K562 (cell line): ENCODE data around the gene HYOU1. TPM values are rescaled to one million over a fixed set of nuclear protein-coding genes. Genes with fewer than 3 reads are reported as not detected.

ENCODE experiments used
- ATAC-seq: fragments of 200-7000 bp; cut with Tn5 transposase; 3 replicates; pipeline ENCODE4 v1.9.1; 2020; ENCODE audit warnings: moderate library complexity
- BruUV-seq: library from RNA; stranded (reverse); fragments of 400-500 nt; replicated peaks from 2 replicates; lab custom pipeline; 2021; lab: Mats Ljungman, UMichigan
- CTCF ChIA-PET: fragments of 300-600 bp; formaldehyde crosslinking; extraction: SDS; loops from one replicate; lab custom pipeline; 2021; ENCODE audit warnings: low intra/inter-chr PET ratio; lab: Yijun Ruan, JAX
- POLR2A ChIA-PET: fragments of 300-600, 350-650 bp; sonication (Branson Sonifier 250); formaldehyde crosslinking; extraction: SDS; loops from one replicate; lab custom pipeline; 2021; ENCODE audit warnings: antibody characterized with exemption, inconsistent platforms; lab: Yijun Ruan, JAX
- DNase-seq, 4 experiments: peaks; one replicate each; pipeline versions ENCODE4 v3.0.0 to v3.0.0-alpha.2; 2011 to 2018; ENCODE audit warnings: low spot score in 3 of 4, mixed read lengths in 3 of 4; ENCODE audit errors: extremely low read depth in 1 of 4
- FAIRE-seq: peaks from 2 replicates; lab custom pipeline; 2011; peaks lifted over from hg19 to GRCh38; lab: Jason Lieb, UNC
- H2AFZ ChIP-seq: 2 replicates; pipeline ENCODE4 v1.6.0; 2011; ENCODE audit warnings: low read depth, low read length, control low read depth, inconsistent platforms
- H3K27ac ChIP-seq: fragments of 200-600 bp; 3 replicates; pipeline ENCODE4 v1.8.0; 2011; ENCODE audit warnings: low read depth, mild to moderate bottlenecking, control low read depth, inconsistent platforms, low read length, moderate library complexity, mixed read lengths; ENCODE audit errors: extremely low read depth
- H3K27me3 ChIP-seq, 2 experiments: fragments of 300-600 bp in 1 of 2; 2 replicates in 1 of 2; 3 replicates in 1 of 2; pipeline versions ENCODE4 v1.6.0 to v1.8.0; 2011; ENCODE audit warnings: inconsistent platforms in 2 of 2, low read length in 2 of 2, mild to moderate bottlenecking in 1 of 2, mixed read lengths in 1 of 2, moderate library complexity in 1 of 2; ENCODE audit not compliant: control insufficient read depth in 2 of 2, insufficient read depth in 2 of 2
- H3K36me3 ChIP-seq: fragments of 300-600 bp; 3 replicates; pipeline ENCODE4 v1.8.0; 2011; ENCODE audit warnings: mild to moderate bottlenecking, low read length, inconsistent platforms; ENCODE audit not compliant: control insufficient read depth, insufficient read depth
- H3K4me1 ChIP-seq, 2 experiments: fragments of 200-600 bp in 1 of 2; replicated peaks in 1 of 2; 2 replicates in 1 of 2; 3 replicates in 1 of 2; pipeline versions ENCODE4 v1.5.1 to v1.8.0; 2011; ENCODE audit warnings: inconsistent platforms in 2 of 2, low read length in 2 of 2, mild to moderate bottlenecking in 1 of 2, mixed read lengths in 1 of 2, moderate library complexity in 1 of 2; ENCODE audit not compliant: control insufficient read depth in 2 of 2, insufficient read depth in 2 of 2
- H3K4me2 ChIP-seq: 2 replicates; pipeline ENCODE4 v1.6.1; 2011; ENCODE audit warnings: low read length, control low read depth, inconsistent platforms, mixed read lengths; ENCODE audit not compliant: insufficient read depth
- H3K4me3 ChIP-seq: fragments of 200-600 bp; sonication (generic), shearing (Covaris generic); 2 replicates; pipeline ENCODE4 v1.5.1; 2016; ENCODE audit warnings: control low read depth, inconsistent platforms
- H3K79me2 ChIP-seq: fragments of 200-600 bp; 3 replicates; pipeline ENCODE4 v1.8.0; 2011; ENCODE audit warnings: low read length, inconsistent platforms; ENCODE audit not compliant: control insufficient read depth, insufficient read depth
- H3K9ac ChIP-seq, 2 experiments: 2 replicates each; pipeline versions ENCODE4 v1.6.0 to v1.6.1; 2011; ENCODE audit warnings: low read depth in 2 of 2, low read length in 2 of 2, control low read depth in 1 of 2, inconsistent platforms in 1 of 2, mild to moderate bottlenecking in 1 of 2, mixed read lengths in 1 of 2; ENCODE audit not compliant: insufficient read depth in 1 of 2
- H3K9me1 ChIP-seq: one replicate; pipeline ENCODE4 v1.6.0; 2011; ENCODE audit warnings: inconsistent platforms, mild to moderate bottlenecking, low read length, moderate library complexity; ENCODE audit not compliant: control insufficient read depth, insufficient read depth
- H3K9me3 ChIP-seq: replicated peaks from 2 replicates; pipeline ENCODE4 v1.5.1; 2011; ENCODE audit warnings: low read depth, low read length, inconsistent platforms; ENCODE audit not compliant: control insufficient read depth, insufficient read depth
- H4K20me1 ChIP-seq: replicated peaks from 2 replicates; pipeline ENCODE4 v1.6.1; 2011; ENCODE audit warnings: low read length, inconsistent platforms, mixed read lengths; ENCODE audit not compliant: control insufficient read depth, insufficient read depth
- ID3 ChIP-seq, 2 experiments: fragments of 250-450 bp in 1 of 2; fragments of 450-650 bp in 1 of 2; sonication (Bioruptor Pico) in 1 of 2; IDR thresholded peaks; 2 replicates each; pipeline versions ENCODE4 v1.6.1 to v1.8.0; 2016 to 2021; ENCODE audit warnings: mild to moderate bottlenecking in 2 of 2, moderate library complexity in 2 of 2, missing compliant biosample characterization in 1 of 2, missing genetic modification characterization in 1 of 2
- MCM5 ChIP-seq: fragments of 450-650 bp; IDR thresholded peaks from 2 replicates; pipeline ENCODE4 v1.6.1; 2016; ENCODE audit warnings: low read depth
- TEAD1 ChIP-seq, 2 experiments: fragments of 450-650 bp in 1 of 2; sonication (generic) in 1 of 2; formaldehyde crosslinking; IDR thresholded peaks; 2 replicates each; pipeline versions ENCODE4 v1.4.0 to v1.8.0; 2020 to 2022; ENCODE audit warnings: mild to moderate bottlenecking in 2 of 2, missing genetic modification reagents in 1 of 2
- ZFP36 ChIP-seq: fragments of 150-350 bp; IDR thresholded peaks from 2 replicates; pipeline ENCODE4 v1.6.1; 2018; ENCODE audit warnings: low read length, low read depth; ENCODE audit not compliant: partially characterized antibody
- ZNF316 ChIP-seq: fragments of 450-650 bp; IDR thresholded peaks from 2 replicates; pipeline ENCODE4 v1.6.1; 2016
- ZNF561 ChIP-seq: fragments of 450-650 bp; formaldehyde crosslinking; conservative IDR thresholded peaks from 2 replicates; pipeline ENCODE4 v1.4.0; 2020; ENCODE audit warnings: mild to moderate bottlenecking, moderate library complexity
- ZNF592 ChIP-seq: fragments of 450-650 bp; IDR thresholded peaks from 2 replicates; pipeline ENCODE4 v1.6.1; 2017; ENCODE audit warnings: antibody characterized with exemption, mild to moderate bottlenecking
- WGBS: fragments of 100-300 bp; shearing (Covaris generic); methylation state at CpG from one replicate; pipeline ENCODE4 v1.1.6; 2016; ENCODE audit warnings: low coverage, mixed read lengths; ENCODE audit not compliant: insufficient coverage; ENCODE audit errors: missing lambda C conversion rate; 5-methylcytosine and 5-hydroxymethylcytosine counted together
- in situ Hi-C: fragments of 300-500 bp; cut with MboI; formaldehyde crosslinking; loops from 4 replicates; pipeline ENCODE4 v1.15.0; 2018; ENCODE audit warnings: inconsistent platforms, mixed read lengths
- intact Hi-C: fragments of 100-400 bp; cut with micrococcal nuclease; formaldehyde crosslinking; loops from 2 replicates; pipeline ENCODE4 v1.14.2; 2022
- polyA plus RNA-seq, 8 experiments: library from polyadenylated mRNA; depleted of rRNA in 4 of 8; stranded (reverse) in 5 of 8; unstranded in 3 of 8; fragments of >200 nt; fragmentation: Nextera tagmentation in 2 of 8; fragmentation: Illumina TruSeq in 1 of 8; extraction: Ambion mirVana in 2 of 8; extraction: Trizol in 1 of 8; gene quantifications; 2 replicates each; pipeline versions ENCODE4 v1.2.1 to v1.2.3, GENCODE V29; 2011 to 2014; ENCODE audit warnings: inconsistent platforms in 1 of 8, missing spikeins in 1 of 8
- total RNA-seq, 7 experiments: library from RNA; depleted of rRNA in 6 of 7; stranded (reverse); fragments of >200 nt in 6 of 7; fragmentation: Illumina TruSeq in 2 of 7; extraction: Trizol in 2 of 7; gene quantifications; 2 replicates each; pipeline versions ENCODE4 v1.2.1 to v1.2.3, GENCODE V29; 2011 to 2021; ENCODE audit warnings: low replicate concordance in 1 of 7
- TF ChIP-seq, protein P1 (sequence below): sonication (generic); formaldehyde crosslinking; IDR thresholded peaks from 2 replicates; pipeline ENCODE4 v1.8.0; 2022; ENCODE audit warnings: mild to moderate bottlenecking, low read depth, missing genetic modification reagents

The HYOU1 gene
- total and polyA plus RNA-seq, 9 of the 15 experiments (the other 6 are each of a cell fraction or from before 2014, with no cell fraction given), result 19.5 to 197 (median 128) TPM

- no peaks in the 10 kb centered on the region for H4K20me1 ChIP-seq
- DNase-seq (peak; percentile 65 to 80 (median 70)), ATAC-seq (peak; percentile 71), FAIRE-seq (peak; percentile 85)
- H3K4me2 ChIP-seq, result peak overlapping the region; percentile 86; the same call in 1 of the 2 replicates
- 11% methylated on average over 4 of the region's 4 CpGs for WGBS
- no peak overlapping the region; the same call in 2 of the 3 replicates for H3K27ac ChIP-seq
- H3K9me1 ChIP-seq, result no peaks in the 10 kb centered on the region
- intact Hi-C loops, result no loop called here
- H3K36me3 ChIP-seq, result peaks cover 25% of the 10 kb centered on the region
- H3K4me3 ChIP-seq, result no peak overlapping the region
- no TSS peak for BruUV-seq
- POLR2A ChIA-PET, result interaction anchor here (0.9 to 4.0 kb wide), 4 partner anchors 9 to 428 kb away, joined by 3 to 68 read pairs (median 44); partner anchors contain the start of genes HMBS and HYOU1
- no peaks in the 10 kb centered on the region for H3K9me3 ChIP-seq
- peaks cover 54% of the 10 kb centered on the region for H3K79me2 ChIP-seq
- H3K27me3 ChIP-seq, result no peaks in the 10 kb centered on the region
- CTCF ChIA-PET, result no interaction called here
- in situ Hi-C loops, result no loop called here
- peaks cover 16 to 24% of the 10 kb centered on the region in 2 experiments; a peak in 4 of 5 replicates for H3K4me1 ChIP-seq
- H2AFZ ChIP-seq, result 0 out of 2 replicates have a peak overlapping the region, but pooled peaks have one; percentile 10
- H3K9ac ChIP-seq, result no peak overlapping the region
- no peak for TF ChIP-seq ID3 (CRISPR knock-in tag; IDR thresholded peaks at IDR 0.05)
- 0 out of 2 replicates have a peak, but pooled peaks have one; percentile 32 for TF ChIP-seq ID3 (tag; IDR thresholded peaks at IDR 0.05)
- TF ChIP-seq ZNF316, result no peak
- peak; percentile 57 for TF ChIP-seq ZFP36
- TF ChIP-seq ZNF592, result peak; percentile 69; the same call in 1 of the 2 replicates
- TF ChIP-seq, protein P1, sequence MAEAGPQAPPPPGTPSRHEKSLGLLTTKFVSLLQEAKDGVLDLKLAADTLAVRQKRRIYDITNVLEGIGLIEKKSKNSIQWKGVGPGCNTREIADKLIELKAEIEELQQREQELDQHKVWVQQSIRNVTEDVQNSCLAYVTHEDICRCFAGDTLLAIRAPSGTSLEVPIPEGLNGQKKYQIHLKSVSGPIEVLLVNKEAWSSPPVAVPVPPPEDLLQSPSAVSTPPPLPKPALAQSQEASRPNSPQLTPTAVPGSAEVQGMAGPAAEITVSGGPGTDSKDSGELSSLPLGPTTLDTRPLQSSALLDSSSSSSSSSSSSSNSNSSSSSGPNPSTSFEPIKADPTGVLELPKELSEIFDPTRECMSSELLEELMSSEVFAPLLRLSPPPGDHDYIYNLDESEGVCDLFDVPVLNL (CRISPR knock-in tag), result no peak
- no peak for TF ChIP-seq ZNF561 (CRISPR knock-in tag)
- TF ChIP-seq MCM5, result no peak
- peak in 1 of 2 experiments; percentile 47; a peak in 1 of 4 replicates for TF ChIP-seq TEAD1 (CRISPR knock-in tag; IDR thresholded peaks at IDR 0.05)
Measured at GRCh38 chr11:119065369-119065768, 8.4 kb upstream of the HYOU1 start.
